Peyer's patch (tissue), 4 donors: ENCODE measurements around the gene FAF2. TPM values are rescaled to one million over a fixed set of nuclear protein-coding genes. Genes with fewer than 3 reads are reported as not detected.

ENCODE experiments used
- DNase-seq, 3 donors: peaks; one replicate each; pipeline ENCODE4 v3.0.0-alpha.2; 2017 to 2019
- H3K27ac ChIP-seq, 4 donors: fragments of 200-600 bp; sonication (generic); one replicate each; pipeline ENCODE4 v1.5.1; 2016 to 2019
- H3K27me3 ChIP-seq, 2 donors: fragments of 200-600 bp; sonication (generic); one replicate each; pipeline ENCODE4 v1.5.1; 2019
- H3K36me3 ChIP-seq, 3 donors: fragments of 200-600 bp; sonication (generic); one replicate each; pipeline ENCODE4 v1.5.1; 2016 to 2019
- H3K4me1 ChIP-seq, 4 donors: fragments of 200-600 bp; sonication (generic); one replicate each; pipeline ENCODE4 v1.5.1; 2016 to 2019
- H3K4me3 ChIP-seq, 4 donors: fragments of 200-600 bp; sonication (generic); 1 replicate in 3 of 4; 2 replicates in 1 of 4; pipeline ENCODE4 v1.5.1; 2016 to 2019; ENCODE audit warnings: mild to moderate bottlenecking in 1 of 4
- H3K9me3 ChIP-seq, 4 donors: fragments of 200-600 bp; sonication (generic); one replicate each; pipeline ENCODE4 v1.5.1; 2016 to 2019; ENCODE audit warnings: mild to moderate bottlenecking in 1 of 4
- CTCF ChIP-seq, 6 experiments: fragments of 450-650 bp in 4 of 6; fragments of 200-600 bp in 2 of 6; sonication (generic) in 1 of 6; IDR thresholded peaks; one replicate each; pipeline ENCODE4 v1.5.1; 2017 to 2019; ENCODE audit warnings: antibody characterized with exemption in 6 of 6, mild to moderate bottlenecking in 3 of 6, moderate library complexity in 1 of 6
- POLR2A ChIP-seq, 2 donors: fragments of 450-650 bp; IDR thresholded peaks; one replicate each; pipeline ENCODE4 v1.5.1; 2017; ENCODE audit warnings: antibody characterized with exemption in 2 of 2, mild to moderate bottlenecking in 2 of 2, moderate library complexity in 2 of 2
- total RNA-seq, 4 donors: library from RNA; depleted of rRNA; stranded (reverse); fragments of >200 nt; gene quantifications; one replicate each; pipeline ENCODE4 v1.1.0, GENCODE V29; 2016

FAF2 gene
- total RNA-seq, 4 donors from 2014 or later = 18.2 to 41.5 (median 32.4) TPM

DNA sequence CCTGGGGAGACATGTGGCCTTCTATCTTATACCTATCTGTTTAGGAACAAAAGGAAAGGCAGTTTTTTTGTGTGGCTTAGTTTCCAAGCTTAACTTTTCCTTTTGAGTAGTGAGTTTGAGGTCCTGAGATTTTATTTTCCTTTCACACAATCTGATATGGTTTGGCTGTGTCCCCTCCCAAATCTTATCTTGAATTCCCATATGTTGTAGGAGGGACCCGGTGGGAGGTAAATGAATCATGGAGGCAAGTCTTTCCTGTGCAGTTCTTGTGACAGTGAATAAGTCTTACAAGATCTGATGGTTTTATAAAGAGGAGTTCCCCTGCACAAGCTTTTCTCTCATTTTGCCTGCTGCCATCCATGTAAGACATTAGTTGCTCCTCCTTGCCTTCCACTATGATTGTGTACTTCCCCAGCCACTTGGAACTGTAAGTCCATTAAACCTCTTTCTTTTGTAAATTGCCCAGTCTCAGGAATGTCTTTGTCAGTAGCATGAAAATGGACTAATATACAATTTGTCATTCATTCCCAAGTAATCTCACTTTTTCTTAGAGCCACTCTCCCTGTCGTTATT is 27.1 kb upstream of the FAF2 start:
- DNase-seq = no peak
- no peaks in the 10 kb centered on the region for H3K9me3 ChIP-seq
- no peak for TF ChIP-seq POLR2A (IDR thresholded peaks at IDR 0.05)
- no peak for TF ChIP-seq CTCF (IDR thresholded peaks at IDR 0.05)
- H3K27ac ChIP-seq = no peak overlapping the region
- H3K4me3 ChIP-seq = no peak overlapping the region
- no peaks in the 10 kb centered on the region for H3K27me3 ChIP-seq
- no peaks in the 10 kb centered on the region for H3K36me3 ChIP-seq
- peaks cover 2 to 7% (median 5%) of the 10 kb centered on the region in 4 donors for H3K4me1 ChIP-seq

DNA sequence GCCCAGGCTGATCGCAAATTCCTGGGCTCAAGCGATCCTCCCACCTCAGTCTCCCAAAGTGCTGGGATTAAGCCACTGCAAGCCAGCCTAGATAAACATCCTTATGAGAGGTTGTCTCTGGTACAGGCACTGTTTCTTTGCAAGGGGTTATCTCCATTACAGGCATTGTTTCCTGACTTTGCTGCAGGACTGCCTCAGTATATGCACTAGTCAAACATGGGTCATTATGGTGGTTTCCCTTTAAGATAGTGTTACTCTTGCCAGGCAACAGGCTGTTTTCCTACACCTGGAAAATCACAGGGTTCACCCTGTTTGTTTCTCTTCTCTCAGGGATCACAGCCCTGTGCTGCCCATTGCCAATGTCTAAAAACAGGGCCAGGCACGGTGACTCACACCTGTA is 24.0 kb upstream of the FAF2 start:
- H3K4me1 ChIP-seq = peaks cover 0 to 9% (median 0%) of the 10 kb centered on the region in 4 donors
- peak overlapping the region in 2 of 4 donors; percentile 30 to 64 for H3K27ac ChIP-seq
- no peaks in the 10 kb centered on the region for H3K9me3 ChIP-seq
- DNase-seq = no peak
- no peaks in the 10 kb centered on the region for H3K36me3 ChIP-seq
- TF ChIP-seq POLR2A (IDR thresholded peaks at IDR 0.05) (no peak), CTCF (IDR thresholded peaks at IDR 0.05) (no peak)
- no peak overlapping the region for H3K4me3 ChIP-seq
- H3K27me3 ChIP-seq = no peaks in the 10 kb centered on the region

DNA sequence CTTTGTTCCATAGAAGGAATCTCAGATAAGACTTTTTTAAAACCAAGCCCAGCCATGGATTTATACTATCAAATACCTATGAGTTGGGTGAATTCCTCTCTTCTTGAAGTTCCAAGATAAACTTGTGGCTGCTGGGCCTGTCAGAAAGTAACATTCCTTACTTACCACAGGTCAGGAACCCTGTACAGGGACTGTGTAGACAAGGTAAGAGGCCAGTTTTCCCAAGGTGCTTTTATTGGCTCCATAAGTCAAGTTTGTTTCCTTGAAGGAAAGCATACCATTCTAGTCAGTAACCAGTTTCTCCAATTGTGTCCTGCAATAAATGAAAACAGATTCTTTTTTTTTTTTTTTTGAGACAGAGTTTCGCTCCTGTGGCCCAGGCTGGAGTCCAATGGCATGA is 23.0 kb upstream of the FAF2 start:
- Histone ChIP-seq H3K27me3 (no peaks in the 10 kb centered on the region), H3K36me3 (no peaks in the 10 kb centered on the region), H3K9me3 (no peaks in the 10 kb centered on the region), H3K4me3 (no peak overlapping the region), H3K4me1 (peaks cover 0 to 9% (median 0%) of the 10 kb centered on the region in 4 donors), H3K27ac (peak overlapping the region in 2 of 4 donors; percentile 61 to 64)
- TF ChIP-seq POLR2A (IDR thresholded peaks at IDR 0.05) = no peak
- TF ChIP-seq CTCF (IDR thresholded peaks at IDR 0.05) = no peak
- DNase-seq = no peak

- H3K27ac ChIP-seq = peak overlapping the region in 2 of 4 donors; percentile 61 to 64
Measured at GRCh38 chr5:176425791-176426190, 22.4 kb upstream of the FAF2 start.

DNA sequence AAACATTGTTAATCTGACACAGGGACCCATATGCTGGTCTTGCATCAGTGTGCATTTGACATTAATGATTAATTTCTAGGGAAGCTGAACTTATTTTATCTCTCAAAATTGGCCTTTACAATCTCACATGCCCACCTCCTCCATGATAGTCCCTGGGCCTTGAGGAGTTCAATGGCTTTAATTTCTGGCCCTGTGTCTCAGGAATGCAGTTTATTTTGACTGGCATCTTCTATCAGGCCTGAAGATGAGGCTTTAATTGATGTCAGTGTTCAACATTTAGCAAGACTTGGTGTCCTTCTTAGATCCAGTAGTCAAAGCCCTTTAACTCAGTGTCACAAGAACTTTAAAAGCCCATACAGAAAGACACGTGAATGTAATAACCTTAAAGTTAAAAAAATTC is 21.3 kb upstream of the FAF2 start:
- Histone ChIP-seq H3K27ac (peak overlapping the region in 1 of 4 donors; percentile 56), H3K9me3 (no peaks in the 10 kb centered on the region), H3K4me1 (peaks cover 0 to 9% (median 0%) of the 10 kb centered on the region in 4 donors), H3K36me3 (no peaks in the 10 kb centered on the region), H3K4me3 (no peak overlapping the region), H3K27me3 (no peaks in the 10 kb centered on the region)
- DNase-seq = no peak
- no peak for TF ChIP-seq CTCF (IDR thresholded peaks at IDR 0.05)

More at GRCh38 chr5:176425791-176426190, 22.4 kb upstream of the FAF2 start:
- no peak for DNase-seq
- TF ChIP-seq POLR2A (IDR thresholded peaks at IDR 0.05) = no peak
- TF ChIP-seq CTCF (IDR thresholded peaks at IDR 0.05) = no peak
- peaks cover 0 to 9% (median 0%) of the 10 kb centered on the region in 4 donors for H3K4me1 ChIP-seq
- H3K4me3 ChIP-seq = no peak overlapping the region
- no peaks in the 10 kb centered on the region for H3K27me3 ChIP-seq
- H3K9me3 ChIP-seq = no peaks in the 10 kb centered on the region
- H3K36me3 ChIP-seq = no peaks in the 10 kb centered on the region
